GM10847 (cell line): ENCODE measurements around the gene MAPK1IP1L.

Source experiments
- POLR2A ChIP-seq: IDR thresholded peaks from 2 replicates; pipeline ENCODE4 v1.6.1; 2011; ENCODE audit not compliant: insufficient read length; ENCODE audit errors: extremely low read depth

The MAPK1IP1L gene

GRCh38 chr14:55051165-55051422 is 353 bp upstream of the MAPK1IP1L start:
- TF ChIP-seq POLR2A, result no peak

GRCh38 chr14:55052269-55052930 is 953 bp downstream of the MAPK1IP1L start:
- no peak for TF ChIP-seq POLR2A

GRCh38 chr14:55053018-55053417 is 1.6 kb downstream of the MAPK1IP1L start:
- TF ChIP-seq POLR2A, result no peak

GRCh38 chr14:55053500-55053899 is 2.1 kb downstream of the MAPK1IP1L start:
- no peak for TF ChIP-seq POLR2A

- no peak for TF ChIP-seq POLR2A
Observed at GRCh38 chr14:55054098-55054497, 2.7 kb downstream of the MAPK1IP1L start.

GRCh38 chr14:55057919-55058318 is 6.5 kb downstream of the MAPK1IP1L start:
- TF ChIP-seq POLR2A, result no peak

GRCh38 chr14:55059333-55059732 is 7.9 kb downstream of the MAPK1IP1L start:
- TF ChIP-seq POLR2A, result no peak

- TF ChIP-seq POLR2A, result no peak
Observed at GRCh38 chr14:55062517-55063351, 11.3 kb downstream of the MAPK1IP1L start.

- no peak for TF ChIP-seq POLR2A
Observed at GRCh38 chr14:55065411-55065810, 14.0 kb downstream of the MAPK1IP1L start.

GRCh38 chr14:55066223-55066622 is 14.8 kb downstream of the MAPK1IP1L start:
- no peak for TF ChIP-seq POLR2A

GRCh38 chr14:55070981-55071411 is 19.5 kb downstream of the MAPK1IP1L start:
- TF ChIP-seq POLR2A, result no peak

GRCh38 chr14:55071870-55072640 is 20.6 kb downstream of the MAPK1IP1L start:
- TF ChIP-seq POLR2A, result no peak

GRCh38 chr14:55073856-55074255 is 22.4 kb downstream of the MAPK1IP1L start:
- TF ChIP-seq POLR2A, result no peak

GRCh38 chr14:55074662-55075061 is 23.2 kb downstream of the MAPK1IP1L start:
- no peak for TF ChIP-seq POLR2A

- TF ChIP-seq POLR2A, result no peak
Observed at GRCh38 chr14:55075628-55076175, 24.3 kb downstream of the MAPK1IP1L start.

- no peak for TF ChIP-seq POLR2A
Observed at GRCh38 chr14:55077170-55078151, 26.0 kb downstream of the MAPK1IP1L start.
